MCF 10A (cell line): ENCODE measurements around the gene SDC1. TPM values are rescaled to one million over a fixed set of nuclear protein-coding genes. Genes with fewer than 3 reads are reported as not detected.
A peak's percentile ranks its signal among the peaks of the same experiment; 100 is the strongest.

Source experiments
- BruUV-seq: library from RNA; stranded (reverse); fragments of 400-500 nt; replicated peaks from 2 replicates; lab custom pipeline; 2021; lab: Mats Ljungman, UMichigan
- CTCF ChIA-PET: fragments of 300-600 bp; sonication (Branson Sonifier 250); formaldehyde crosslinking; extraction: SDS; loops from one replicate; lab custom pipeline; 2021; ENCODE audit warnings: antibody characterized with exemption, inconsistent platforms; lab: Yijun Ruan, JAX
- POLR2A ChIA-PET: fragments of 300-600, 350-650 bp; sonication (Branson Sonifier 250); formaldehyde crosslinking; extraction: SDS; loops from one replicate; lab custom pipeline; 2020; ENCODE audit warnings: antibody characterized with exemption, inconsistent platforms; lab: Yijun Ruan, JAX
- DNase-seq: peaks from one replicate; pipeline ENCODE4 v3.0.0-alpha.2; 2018; ENCODE audit not compliant: unreplicated experiment
- H3K27ac Mint-ChIP-seq: one replicate; pipeline ENCODE4 v1.8.0; 2022; ENCODE audit warnings: mild to moderate bottlenecking, low read depth, mixed read lengths; ENCODE audit not compliant: unreplicated experiment
- H3K27me3 Mint-ChIP-seq: one replicate; pipeline ENCODE4 v1.8.0; 2022; ENCODE audit warnings: mixed read lengths; ENCODE audit not compliant: insufficient read depth, unreplicated experiment
- H3K36me3 Mint-ChIP-seq: one replicate; pipeline ENCODE4 v1.8.0; 2022; ENCODE audit warnings: mild to moderate bottlenecking, moderate library complexity, mixed read lengths; ENCODE audit not compliant: insufficient read depth, unreplicated experiment
- H3K4me1 Mint-ChIP-seq: one replicate; pipeline ENCODE4 v1.8.0; 2022; ENCODE audit warnings: mixed read lengths; ENCODE audit not compliant: insufficient read depth, unreplicated experiment
- H3K4me3 Mint-ChIP-seq: one replicate; pipeline ENCODE4 v1.8.0; 2022; ENCODE audit warnings: mild to moderate bottlenecking, moderate library complexity, mixed read lengths; ENCODE audit not compliant: unreplicated experiment
- H3K9me3 Mint-ChIP-seq: one replicate; pipeline ENCODE4 v1.8.0; 2022; ENCODE audit warnings: mixed read lengths; ENCODE audit not compliant: unreplicated experiment
- intact Hi-C: fragments of 100-400 bp; cut with micrococcal nuclease; formaldehyde crosslinking; loops from 2 replicates; pipeline ENCODE4 v1.14.1; 2022
- total RNA-seq: library from RNA; stranded (reverse); gene quantifications from 2 replicates; pipeline ENCODE4 v1.2.3, GENCODE V29; 2022
- TF ChIP-seq, protein P1 (sequence below): fragments of 200-600 bp; IDR thresholded peaks from one replicate; pipeline ENCODE4 v1.8.0; 2022; ENCODE audit warnings: antibody characterized with exemption, mild to moderate bottlenecking; ENCODE audit not compliant: unreplicated experiment

SDC1 gene
- total RNA-seq, 1 experiment from 2014 or later: 232 TPM

DNA sequence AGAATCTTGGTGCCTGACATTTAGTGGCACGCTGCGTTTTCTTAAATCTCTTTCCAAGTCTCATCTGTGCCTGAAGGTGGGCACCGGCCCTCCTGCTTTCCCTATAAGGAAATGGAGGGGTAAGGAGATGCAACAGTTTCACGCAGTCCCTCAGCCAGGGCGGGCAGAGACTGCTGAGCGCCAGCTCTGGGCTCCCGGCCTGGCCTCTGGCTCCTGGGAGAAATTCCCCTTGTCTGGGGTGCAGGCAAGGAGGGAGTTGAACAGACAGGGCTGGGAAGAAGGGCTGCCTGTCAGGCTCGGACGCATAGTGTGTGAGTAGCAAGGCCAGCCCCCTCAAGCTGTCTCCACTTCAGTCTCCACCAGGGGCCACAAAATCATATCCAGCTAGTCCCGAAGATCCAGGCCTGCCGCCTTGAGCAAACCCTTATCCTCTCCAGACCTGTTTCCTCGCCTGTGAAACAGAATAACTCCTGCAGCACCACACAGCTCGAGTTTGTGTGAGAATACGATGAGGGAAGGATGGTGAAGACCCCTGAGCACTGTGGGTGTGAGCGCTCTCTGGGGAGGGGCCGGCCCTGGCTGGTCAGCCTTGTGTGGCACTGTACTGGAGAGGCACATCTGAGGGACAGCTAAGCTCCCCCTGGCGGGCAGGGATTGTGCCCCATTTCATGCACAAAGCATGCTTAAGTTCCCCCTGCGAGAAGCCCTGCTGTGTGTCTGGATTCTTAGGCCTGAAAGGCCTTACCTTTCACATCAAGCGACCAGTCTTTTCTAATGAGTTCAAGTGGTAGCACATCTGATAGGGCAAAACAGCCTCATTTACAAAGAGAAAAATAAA lies 33.8 kb downstream of the SDC1 start:
- Mint-ChIP-seq H3K27ac (no peak overlapping the region), H3K4me3 (no peak overlapping the region), H3K9me3 (no peaks in the 10 kb centered on the region), H3K4me1 (no peaks in the 10 kb centered on the region), H3K36me3 (no peaks in the 10 kb centered on the region), H3K27me3 (no peaks in the 10 kb centered on the region)
- ChIA-PET POLR2A (interaction anchor here (0.5 to 1.7 kb wide), 5 partner anchors 15 to 646 kb away, joined by 3 to 6 read pairs (median 3); partner anchors contain the start of gene SDC1), CTCF (interaction anchor here (0.6 to 4.5 kb wide), 12 partner anchors 12 to 593 kb away, joined by 3 to 27 read pairs (median 3); no protein-coding TSS in a partner anchor)
- TF ChIP-seq, protein P1, sequence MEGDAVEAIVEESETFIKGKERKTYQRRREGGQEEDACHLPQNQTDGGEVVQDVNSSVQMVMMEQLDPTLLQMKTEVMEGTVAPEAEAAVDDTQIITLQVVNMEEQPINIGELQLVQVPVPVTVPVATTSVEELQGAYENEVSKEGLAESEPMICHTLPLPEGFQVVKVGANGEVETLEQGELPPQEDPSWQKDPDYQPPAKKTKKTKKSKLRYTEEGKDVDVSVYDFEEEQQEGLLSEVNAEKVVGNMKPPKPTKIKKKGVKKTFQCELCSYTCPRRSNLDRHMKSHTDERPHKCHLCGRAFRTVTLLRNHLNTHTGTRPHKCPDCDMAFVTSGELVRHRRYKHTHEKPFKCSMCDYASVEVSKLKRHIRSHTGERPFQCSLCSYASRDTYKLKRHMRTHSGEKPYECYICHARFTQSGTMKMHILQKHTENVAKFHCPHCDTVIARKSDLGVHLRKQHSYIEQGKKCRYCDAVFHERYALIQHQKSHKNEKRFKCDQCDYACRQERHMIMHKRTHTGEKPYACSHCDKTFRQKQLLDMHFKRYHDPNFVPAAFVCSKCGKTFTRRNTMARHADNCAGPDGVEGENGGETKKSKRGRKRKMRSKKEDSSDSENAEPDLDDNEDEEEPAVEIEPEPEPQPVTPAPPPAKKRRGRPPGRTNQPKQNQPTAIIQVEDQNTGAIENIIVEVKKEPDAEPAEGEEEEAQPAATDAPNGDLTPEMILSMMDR: peak; percentile 39
- intact Hi-C loops: loop anchor here (1.0 kb wide), 1 partner anchor 56 kb away; no protein-coding TSS in a partner anchor
- no TSS peak for BruUV-seq
- peak; percentile 61 for DNase-seq

GRCh38 chr2:20190170-20190569 lies 34.8 kb downstream of the SDC1 start:
- DNase-seq: no peak
- Mint-ChIP-seq H3K27me3 (no peaks in the 10 kb centered on the region), H3K27ac (no peak overlapping the region), H3K9me3 (no peaks in the 10 kb centered on the region), H3K4me1 (no peaks in the 10 kb centered on the region), H3K4me3 (no peak overlapping the region), H3K36me3 (no peaks in the 10 kb centered on the region)
- ChIA-PET POLR2A (interaction anchor here (0.5 to 1.7 kb wide), 4 partner anchors 11 to 645 kb away, joined by 3 to 5 read pairs (median 3); no protein-coding TSS in a partner anchor), CTCF (interaction anchor here (0.5 to 4.5 kb wide), 8 partner anchors 12 to 594 kb away, joined by 3 to 27 read pairs (median 4); no protein-coding TSS in a partner anchor)
- TF ChIP-seq, protein P1: no peak
- BruUV-seq: no TSS peak
- intact Hi-C loops: no loop called here

- CTCF ChIA-PET: interaction anchor here (0.7 to 4.5 kb wide), 7 partner anchors 11 to 146 kb away, joined by 3 to 27 read pairs (median 4); no protein-coding TSS in a partner anchor
Observed at GRCh38 chr2:20189299-20189931, 35.5 kb downstream of the SDC1 start.

More at GRCh38 chr2:20189299-20189931, 35.5 kb downstream of the SDC1 start:
- TF ChIP-seq, protein P1: no peak
- peaks cover 2% of the 10 kb centered on the region for H3K4me1 Mint-ChIP-seq
- no peaks in the 10 kb centered on the region for H3K27me3 Mint-ChIP-seq
- no peaks in the 10 kb centered on the region for H3K36me3 Mint-ChIP-seq
- POLR2A ChIA-PET: interaction anchor here (1.2 kb wide), 1 partner anchor 12 kb away, joined by 3 read pairs; no protein-coding TSS in a partner anchor
- BruUV-seq: no TSS peak
- H3K4me3 Mint-ChIP-seq: no peak overlapping the region
- DNase-seq: no peak
- peak overlapping the region; percentile 65 for H3K27ac Mint-ChIP-seq
- no peaks in the 10 kb centered on the region for H3K9me3 Mint-ChIP-seq
- intact Hi-C loops: no loop called here
